Fibroblast of lung (primary cell): ENCODE results near the gene USP6NL.

Source experiments
- CTCF ChIP-seq, 2 donors: IDR thresholded peaks in 1 of 2; conservative IDR thresholded peaks in 1 of 2; 1 replicate in 1 of 2; 2 replicates in 1 of 2; pipeline ENCODE4 v1.5.1; 2011 to 2012; ENCODE audit warnings: low read length in 2 of 2, control low read depth in 1 of 2, inconsistent platforms in 1 of 2, low read depth in 1 of 2, mild to moderate bottlenecking in 1 of 2
- EZH2 ChIP-seq: IDR thresholded peaks from 2 replicates; pipeline ENCODE4 v1.5.1; 2012; ENCODE audit warnings: low read length, control low read depth, mild to moderate bottlenecking; ENCODE audit errors: missing control alignments

- peak; percentile 50 to 58 for TF ChIP-seq CTCF (conservative IDR thresholded peaks at IDR 0.05 in 1 of 2, IDR thresholded peaks at IDR 0.05 in 1 of 2; ENCODE audit: low read depth in 1 of 2, low read length in 2 of 2)
- TF ChIP-seq EZH2 = no peak
Observed at GRCh38 chr10:11533328-11533781, 78.1 kb downstream of the USP6NL start.
